IPS-15b (cell line): ENCODE data around the gene CCBE1.
"Not testable (repeated sequence)": the region's sequence is repeated elsewhere in the genome, so short reads cannot be mapped to it uniquely, and the experiment has no call there.

ENCODE experiments used
- H3K27me3 ChIP-seq: one replicate; pipeline ENCODE4 v1.6.1; 2013; ENCODE audit warnings: low read length; ENCODE audit not compliant: control insufficient read depth, insufficient read depth
- H3K36me3 ChIP-seq: one replicate; pipeline ENCODE4 v1.6.1; 2013; ENCODE audit warnings: low read length; ENCODE audit not compliant: control insufficient read depth, insufficient read depth
- H3K4me1 ChIP-seq: one replicate; pipeline ENCODE4 v1.6.1; 2013; ENCODE audit warnings: mild to moderate bottlenecking, low read length; ENCODE audit not compliant: control insufficient read depth, insufficient read depth
- H3K4me3 ChIP-seq: one replicate; pipeline ENCODE4 v1.5.1; 2013; ENCODE audit warnings: low read depth, low read length
- H3K9ac ChIP-seq: one replicate; pipeline ENCODE4 v1.6.1; 2013; ENCODE audit warnings: low read depth, mild to moderate bottlenecking, low read length
- H3K9me3 ChIP-seq: one replicate; pipeline ENCODE4 v1.6.1; 2013; ENCODE audit warnings: mild to moderate bottlenecking, low read length; ENCODE audit not compliant: control insufficient read depth, insufficient read depth

CCBE1 gene

DNA sequence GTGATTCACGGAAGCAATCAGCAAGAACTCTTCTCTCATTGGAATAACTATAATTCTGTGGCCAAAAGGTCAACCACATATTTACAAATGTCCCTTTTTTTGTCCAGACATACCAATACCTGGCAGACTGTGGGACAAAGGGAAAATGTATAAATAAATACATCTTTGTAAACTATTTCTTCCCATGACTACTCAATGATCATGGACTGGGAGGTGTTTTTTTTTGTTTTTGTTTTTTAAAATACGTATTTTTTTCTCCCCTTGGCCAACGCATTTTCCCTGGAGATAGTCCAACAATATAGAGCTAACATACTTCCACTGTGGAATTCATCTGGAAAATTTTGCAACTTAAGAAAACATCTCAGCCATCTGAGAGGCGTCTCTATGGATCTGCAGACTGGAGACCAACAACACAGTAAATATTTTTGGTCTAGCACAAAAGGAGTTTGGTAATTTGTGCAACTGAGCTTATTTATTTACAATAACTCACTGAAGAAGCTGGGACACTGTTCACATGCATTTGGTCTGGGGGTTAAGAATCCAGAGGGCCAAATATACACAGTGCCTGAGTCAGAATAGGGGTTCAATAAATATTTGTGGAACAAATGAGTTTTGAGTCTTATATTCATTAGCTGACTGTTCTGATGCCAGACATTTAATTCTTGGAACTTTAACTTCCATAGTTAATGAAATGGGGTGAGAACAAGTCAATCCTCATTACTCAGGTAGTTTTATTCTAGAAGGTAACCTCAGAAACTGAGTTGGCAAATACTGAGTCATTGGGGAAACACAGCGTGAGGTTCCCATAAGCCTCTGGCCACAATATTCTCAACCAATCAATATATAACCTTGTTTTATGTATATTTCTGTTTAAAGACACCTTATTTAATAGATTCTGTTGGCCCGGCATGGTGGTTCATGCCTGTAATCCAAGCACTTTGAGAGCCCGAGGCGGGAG lies 36.2 kb downstream of the CCBE1 start:
- Histone ChIP-seq H3K9me3 (no peaks in the 10 kb centered on the region), H3K36me3 (no peaks in the 10 kb centered on the region), H3K4me3 (no peak overlapping the region), H3K4me1 (peaks cover 2% of the 10 kb centered on the region), H3K9ac (no peak overlapping the region), H3K27me3 (no peaks in the 10 kb centered on the region)

DNA sequence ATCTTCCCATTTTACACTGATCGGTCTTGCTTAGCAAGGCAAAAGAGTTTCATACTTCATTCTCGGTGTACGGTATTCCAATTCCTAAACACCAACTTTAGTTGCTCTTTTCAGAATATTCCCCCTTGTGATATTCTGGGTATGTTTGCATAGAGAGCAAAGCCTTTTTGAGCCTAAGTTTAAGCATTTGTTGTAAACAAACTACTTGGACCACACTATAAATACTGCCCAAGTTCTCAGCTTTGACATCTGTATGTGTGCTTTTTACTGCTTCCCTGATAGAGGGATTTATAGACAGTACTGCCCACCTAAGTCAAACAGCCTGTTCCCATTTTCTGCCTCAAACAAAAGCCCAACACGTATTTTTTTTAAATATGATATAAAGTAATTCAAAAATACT lies 36.9 kb downstream of the CCBE1 start:
- no peaks in the 10 kb centered on the region for H3K27me3 ChIP-seq
- peaks cover 2% of the 10 kb centered on the region for H3K4me1 ChIP-seq
- no peaks in the 10 kb centered on the region for H3K9me3 ChIP-seq
- no peak overlapping the region for H3K4me3 ChIP-seq
- no peak overlapping the region for H3K9ac ChIP-seq
- H3K36me3 ChIP-seq, result no peaks in the 10 kb centered on the region

DNA sequence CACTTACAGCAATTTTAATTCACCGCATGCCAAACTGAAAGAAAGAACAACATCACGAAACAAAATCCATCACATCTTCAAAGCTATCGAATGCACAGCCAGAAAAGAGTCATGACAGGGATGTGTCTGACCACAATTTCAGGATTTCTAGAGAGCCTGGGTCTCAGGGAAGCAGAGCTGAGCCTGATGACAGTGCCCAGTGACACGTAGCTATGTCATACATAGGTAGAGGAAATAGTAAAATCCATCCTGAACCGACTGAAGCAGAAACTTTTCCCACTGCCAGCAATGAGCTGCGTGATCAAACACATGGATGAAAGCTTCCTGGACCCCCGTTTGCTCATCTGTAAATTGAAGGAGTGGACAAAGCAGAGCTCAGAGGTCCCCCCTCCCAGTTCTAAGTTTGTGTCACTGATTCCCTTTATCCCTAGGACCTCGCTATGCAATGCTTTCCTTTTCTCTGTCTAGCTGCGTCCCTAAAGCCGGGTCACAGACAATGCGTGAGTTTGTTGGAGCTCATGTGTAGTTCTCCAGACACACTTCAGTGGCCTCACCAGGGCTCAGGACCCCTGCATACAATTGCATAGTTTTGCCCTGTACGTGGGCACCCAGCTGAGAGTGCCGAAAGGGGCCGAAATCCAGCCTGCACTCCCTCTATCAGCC lies 37.6 kb downstream of the CCBE1 start:
- no peak overlapping the region for H3K4me3 ChIP-seq
- peaks cover 2% of the 10 kb centered on the region for H3K4me1 ChIP-seq
- no peaks in the 10 kb centered on the region for H3K27me3 ChIP-seq
- no peak overlapping the region for H3K9ac ChIP-seq
- H3K9me3 ChIP-seq, result no peaks in the 10 kb centered on the region
- no peaks in the 10 kb centered on the region for H3K36me3 ChIP-seq

DNA sequence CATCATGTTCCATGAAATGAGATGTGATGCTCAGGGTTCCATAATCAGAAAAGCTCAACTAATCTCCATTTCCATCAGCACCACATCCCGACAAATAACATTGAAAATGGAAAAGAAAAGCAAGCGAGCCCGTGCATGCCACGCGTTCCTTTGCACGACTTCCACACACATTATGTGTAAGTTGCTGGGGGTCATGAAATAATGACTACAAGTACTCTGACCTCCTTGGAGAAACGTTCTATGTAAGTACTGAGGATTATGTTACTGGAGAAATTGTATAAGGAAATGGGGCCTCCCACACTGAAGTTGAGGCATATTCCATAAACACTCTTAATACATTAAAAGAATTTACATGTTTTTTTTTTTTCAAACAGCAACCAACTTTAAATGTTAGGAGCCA lies 38.3 kb downstream of the CCBE1 start:
- H3K9ac ChIP-seq, result no peak overlapping the region
- H3K36me3 ChIP-seq, result no peaks in the 10 kb centered on the region
- no peak overlapping the region for H3K4me3 ChIP-seq
- peaks cover 2% of the 10 kb centered on the region for H3K4me1 ChIP-seq
- no peaks in the 10 kb centered on the region for H3K27me3 ChIP-seq
- H3K9me3 ChIP-seq, result no peaks in the 10 kb centered on the region

DNA sequence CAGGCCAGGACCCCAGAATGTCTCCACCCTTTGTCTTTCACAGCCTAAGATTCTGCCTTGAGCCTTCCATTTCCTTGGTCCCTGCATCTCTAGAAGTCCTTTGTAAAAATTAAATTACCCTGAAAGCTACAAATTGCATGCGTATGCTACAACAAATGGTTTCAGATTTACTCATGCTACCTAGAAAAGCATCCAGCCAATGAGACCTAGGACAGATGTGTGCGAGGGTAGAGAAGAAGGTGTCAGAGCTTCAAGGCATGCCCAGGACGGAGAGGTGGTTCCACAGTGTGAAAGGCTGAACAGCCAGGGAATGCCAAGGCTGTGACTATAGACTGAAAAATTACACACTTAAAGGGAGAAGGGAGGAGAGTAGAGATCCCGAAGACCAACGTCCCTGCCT lies 40.2 kb downstream of the CCBE1 start:
- Histone ChIP-seq H3K27me3 (no peaks in the 10 kb centered on the region), H3K4me3 (no peak overlapping the region), H3K4me1 (peaks cover 2% of the 10 kb centered on the region), H3K36me3 (no peaks in the 10 kb centered on the region), H3K9ac (no peak overlapping the region), H3K9me3 (no peaks in the 10 kb centered on the region)

DNA sequence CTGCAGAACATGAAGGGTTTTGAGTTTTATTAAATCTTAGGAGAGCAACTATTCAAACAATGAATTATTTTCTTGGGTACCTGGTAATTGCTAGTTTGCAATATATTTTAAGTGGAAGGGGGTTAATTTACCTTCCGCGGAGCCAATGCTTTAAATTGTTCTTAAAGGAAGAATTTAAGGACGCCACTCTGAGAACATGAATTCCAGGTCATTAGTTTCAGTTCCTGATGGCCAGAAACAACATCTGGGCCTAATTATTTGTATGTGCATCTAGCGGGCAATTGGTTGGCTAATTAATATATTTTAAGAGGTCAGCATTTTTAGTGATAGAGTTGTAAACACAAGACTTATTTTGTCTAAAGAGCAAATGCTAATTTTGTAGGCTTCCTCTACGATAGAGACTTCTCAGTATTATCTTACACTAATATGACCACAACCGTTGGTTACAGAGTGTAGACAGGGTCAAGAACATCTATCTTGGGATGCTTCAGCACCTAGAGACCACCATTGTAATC lies 40.8 kb downstream of the CCBE1 start:
- Histone ChIP-seq H3K27me3 (no peaks in the 10 kb centered on the region), H3K4me1 (peaks cover 2% of the 10 kb centered on the region), H3K36me3 (no peaks in the 10 kb centered on the region), H3K9me3 (no peaks in the 10 kb centered on the region), H3K9ac (no peak overlapping the region), H3K4me3 (no peak overlapping the region)

DNA sequence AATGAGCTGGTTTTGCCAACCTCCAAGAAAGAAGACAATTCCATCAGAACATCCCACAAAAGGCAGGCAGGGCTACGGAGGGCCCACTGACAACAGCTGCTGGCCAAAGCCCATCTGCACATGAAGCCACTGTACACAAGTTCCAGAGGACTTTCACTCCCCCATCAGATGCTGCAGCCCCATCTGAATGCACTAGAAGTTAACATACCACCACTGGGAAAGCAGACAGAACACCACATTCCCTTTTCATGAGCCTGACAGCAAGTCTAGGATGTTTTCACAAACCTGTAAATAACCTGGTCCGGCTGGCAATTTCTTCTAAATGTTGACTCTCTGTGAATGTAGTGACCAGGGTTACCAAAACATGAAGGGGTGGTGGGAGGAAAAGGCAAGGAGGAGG lies 41.5 kb downstream of the CCBE1 start:
- peaks cover 2% of the 10 kb centered on the region for H3K4me1 ChIP-seq
- H3K27me3 ChIP-seq, result no peaks in the 10 kb centered on the region
- no peaks in the 10 kb centered on the region for H3K36me3 ChIP-seq
- H3K4me3 ChIP-seq, result no peak overlapping the region
- no peaks in the 10 kb centered on the region for H3K9me3 ChIP-seq
- no peak overlapping the region for H3K9ac ChIP-seq

DNA sequence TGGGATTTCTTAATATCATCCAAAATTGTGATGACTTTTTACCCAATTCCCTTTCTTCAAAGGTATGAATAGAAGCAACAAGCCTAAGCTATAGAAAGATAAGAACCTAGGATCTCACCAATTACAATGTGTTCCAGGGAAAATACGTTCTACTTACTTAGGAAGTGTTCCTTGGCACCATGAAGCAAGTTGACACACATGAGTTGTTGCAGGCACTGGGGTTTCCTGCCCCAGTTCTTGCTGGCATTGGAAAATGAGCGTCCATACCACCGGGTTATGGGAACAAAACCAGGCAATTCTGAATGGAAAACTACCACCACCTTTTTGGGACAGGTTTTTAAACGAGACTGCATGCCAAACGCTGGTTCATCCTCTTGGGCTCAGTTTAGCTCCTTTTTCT lies 46.2 kb downstream of the CCBE1 start:
- Histone ChIP-seq H3K4me3 (no peak overlapping the region), H3K9ac (no peak overlapping the region), H3K27me3 (no peaks in the 10 kb centered on the region), H3K36me3 (no peaks in the 10 kb centered on the region), H3K9me3 (no peaks in the 10 kb centered on the region), H3K4me1 (no peaks in the 10 kb centered on the region)

GRCh38 chr18:59650266-59650820 lies 46.9 kb downstream of the CCBE1 start:
- Histone ChIP-seq H3K9ac (no peak overlapping the region), H3K36me3 (no peaks in the 10 kb centered on the region), H3K4me1 (no peaks in the 10 kb centered on the region), H3K27me3 (no peaks in the 10 kb centered on the region), H3K4me3 (no peak overlapping the region), H3K9me3 (no peaks in the 10 kb centered on the region)

DNA sequence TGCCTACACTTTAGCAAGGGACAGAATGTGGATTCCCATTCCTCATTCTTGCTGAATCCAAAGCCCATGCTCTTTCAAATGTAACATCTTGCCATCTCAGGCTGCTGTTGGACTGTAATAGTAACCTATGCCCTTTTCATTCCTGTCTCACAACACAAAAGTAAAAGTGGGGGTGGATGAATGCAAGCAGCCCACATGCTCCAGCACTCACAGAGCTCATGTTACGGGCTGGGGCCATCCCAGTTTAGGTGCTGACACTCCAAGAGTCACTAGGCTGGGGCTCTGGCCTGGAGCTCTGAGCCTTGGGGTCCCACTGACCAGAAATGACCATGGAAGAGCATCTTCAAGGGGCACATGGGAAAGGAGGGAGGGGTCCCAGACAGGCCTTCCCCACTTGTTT lies 47.6 kb downstream of the CCBE1 start:
- H3K27me3 ChIP-seq, result no peaks in the 10 kb centered on the region
- H3K4me3 ChIP-seq, result no peak overlapping the region
- no peak overlapping the region for H3K9ac ChIP-seq
- H3K36me3 ChIP-seq, result no peaks in the 10 kb centered on the region
- H3K4me1 ChIP-seq, result no peaks in the 10 kb centered on the region
- no peaks in the 10 kb centered on the region for H3K9me3 ChIP-seq

- not testable (repeated sequence) for H3K4me3 ChIP-seq, H3K27me3 ChIP-seq, H3K4me1 ChIP-seq, H3K36me3 ChIP-seq, H3K9me3 ChIP-seq, H3K9ac ChIP-seq
These were observed 48.8 kb downstream of the CCBE1 start for GRCh38 chr18:59648469-59648868.

GRCh38 chr18:59646963-59647307 lies 50.3 kb downstream of the CCBE1 start:
- Histone ChIP-seq H3K4me1 (peaks cover 8% of the 10 kb centered on the region), H3K9ac (no peak overlapping the region), H3K4me3 (no peak overlapping the region), H3K36me3 (no peaks in the 10 kb centered on the region), H3K27me3 (no peaks in the 10 kb centered on the region), H3K9me3 (no peaks in the 10 kb centered on the region)
